ENCODE data around the gene GNAQ. TPM values are rescaled to one million over a fixed set of nuclear protein-coding genes. Genes with fewer than 3 reads are reported as not detected.

Gene GNAQ
- total RNA-seq, 1 donor from 2014 or later, result 46.9 TPM

DNA sequence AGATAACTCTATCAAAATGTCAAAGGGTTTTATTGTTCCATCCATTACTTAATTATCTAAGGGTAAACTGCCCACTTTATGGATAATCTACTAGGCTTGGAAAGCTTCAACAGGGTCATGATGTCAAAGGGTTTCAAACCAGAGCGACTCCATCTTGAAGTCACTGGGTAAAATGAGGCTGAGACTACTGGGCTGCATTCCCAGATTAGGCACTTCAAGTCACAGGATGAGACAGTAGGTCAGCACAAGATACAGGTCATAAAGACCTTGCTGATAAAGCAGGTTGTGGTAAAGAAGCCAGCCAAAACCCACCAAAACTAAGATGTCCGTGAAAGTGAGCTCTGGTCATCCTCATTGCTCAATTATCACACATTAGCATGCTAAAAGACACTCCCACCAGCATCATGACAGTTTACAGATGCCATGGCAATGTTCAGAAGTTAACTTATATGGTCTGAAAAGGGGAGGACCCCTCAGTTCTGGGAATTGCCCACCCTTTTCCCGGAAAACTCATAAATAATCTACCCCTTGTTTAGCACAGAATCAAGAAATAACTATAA lies 138.6 kb downstream of the GNAQ start:
- DNase-seq (ENCODE audit: low spot score in 2 of 2, unreplicated experiment in 2 of 2), result no peak
- Mint-ChIP-seq H3K27me3 (ENCODE audit: low read depth) (no peaks in the 10 kb centered on the region), H3K36me3 (peaks cover 11% of the 10 kb centered on the region), H3K27ac (no peak overlapping the region), H3K9me3 (no peaks in the 10 kb centered on the region), H3K4me1 (peaks cover 5% of the 10 kb centered on the region), H3K4me3 (no peak overlapping the region)
- TF ChIP-seq CTCF (IDR thresholded peaks at IDR 0.05; ENCODE audit: unreplicated experiment), result no peak

- H3K36me3 Mint-ChIP-seq, result peaks cover 11% of the 10 kb centered on the region
- no peak overlapping the region for H3K27ac Mint-ChIP-seq
- H3K9me3 Mint-ChIP-seq, result no peaks in the 10 kb centered on the region
- TF ChIP-seq CTCF (IDR thresholded peaks at IDR 0.05; ENCODE audit: unreplicated experiment), result no peak
- peaks cover 5% of the 10 kb centered on the region for H3K4me1 Mint-ChIP-seq
- no peaks in the 10 kb centered on the region for H3K27me3 Mint-ChIP-seq (ENCODE audit: low read depth)
- no peak for DNase-seq (ENCODE audit: low spot score in 2 of 2, unreplicated experiment in 2 of 2)
- no peak overlapping the region for H3K4me3 Mint-ChIP-seq
These were observed 139.4 kb downstream of the GNAQ start for GRCh38 chr9:77892171-77892570.

DNA sequence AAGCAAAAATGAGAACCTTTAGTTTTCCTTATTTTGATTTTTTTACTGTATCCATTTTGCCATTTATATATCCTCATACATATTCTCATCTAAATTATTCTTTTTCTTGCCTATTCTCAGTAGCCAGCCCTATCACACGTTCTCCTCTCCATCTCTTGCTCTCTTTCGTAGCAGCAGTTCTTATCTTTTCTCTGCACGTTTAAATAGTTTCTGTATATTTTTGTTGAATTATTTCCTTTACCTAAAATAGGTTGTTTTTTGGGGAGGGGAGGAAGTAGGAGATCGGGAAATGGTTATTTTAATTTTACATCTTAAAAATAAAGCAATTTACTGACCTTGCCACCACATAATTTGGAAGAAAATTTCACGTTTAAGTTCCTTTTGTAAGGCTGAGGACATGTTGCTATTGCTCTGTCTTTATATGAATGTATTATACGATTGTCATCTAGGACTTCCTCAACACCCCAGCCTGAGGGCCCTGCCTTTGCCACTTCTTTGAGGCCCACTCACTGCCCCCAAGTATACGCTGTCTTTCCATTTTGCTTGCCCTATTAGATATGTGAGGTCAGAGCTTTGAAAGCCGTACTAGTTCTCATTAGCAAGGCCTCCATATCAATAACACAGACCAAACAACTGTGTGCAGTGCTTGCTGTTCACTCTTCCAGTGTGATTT lies 140.3 kb downstream of the GNAQ start:
- no peak for TF ChIP-seq CTCF (IDR thresholded peaks at IDR 0.05; ENCODE audit: unreplicated experiment)
- Mint-ChIP-seq H3K27ac (no peak overlapping the region), H3K9me3 (no peaks in the 10 kb centered on the region), H3K36me3 (peaks cover 11% of the 10 kb centered on the region), H3K27me3 (ENCODE audit: low read depth) (no peaks in the 10 kb centered on the region), H3K4me1 (peaks cover 5% of the 10 kb centered on the region), H3K4me3 (no peak overlapping the region)
- no peak for DNase-seq (ENCODE audit: low spot score in 2 of 2, unreplicated experiment in 2 of 2)

DNA sequence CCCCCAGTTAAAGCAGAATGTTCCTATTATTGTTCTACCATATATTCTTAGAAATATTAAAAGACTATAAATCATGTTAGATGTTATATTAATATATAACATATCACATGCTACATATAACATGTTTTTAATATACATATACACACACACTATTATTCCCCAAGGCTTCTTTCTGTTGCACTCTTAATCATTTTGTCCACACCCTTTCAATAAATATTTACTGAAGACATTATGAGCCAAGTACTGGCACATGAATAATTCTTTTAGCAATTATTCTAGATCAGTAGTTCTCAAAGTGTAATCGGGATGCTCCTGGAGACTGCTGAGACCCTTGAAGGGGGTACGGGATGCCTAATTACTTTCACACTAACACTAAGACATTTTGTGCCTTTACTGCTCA lies 143.9 kb downstream of the GNAQ start:
- no peak for DNase-seq (ENCODE audit: low spot score in 2 of 2, unreplicated experiment in 2 of 2)
- TF ChIP-seq CTCF (IDR thresholded peaks at IDR 0.05; ENCODE audit: unreplicated experiment), result no peak

DNA sequence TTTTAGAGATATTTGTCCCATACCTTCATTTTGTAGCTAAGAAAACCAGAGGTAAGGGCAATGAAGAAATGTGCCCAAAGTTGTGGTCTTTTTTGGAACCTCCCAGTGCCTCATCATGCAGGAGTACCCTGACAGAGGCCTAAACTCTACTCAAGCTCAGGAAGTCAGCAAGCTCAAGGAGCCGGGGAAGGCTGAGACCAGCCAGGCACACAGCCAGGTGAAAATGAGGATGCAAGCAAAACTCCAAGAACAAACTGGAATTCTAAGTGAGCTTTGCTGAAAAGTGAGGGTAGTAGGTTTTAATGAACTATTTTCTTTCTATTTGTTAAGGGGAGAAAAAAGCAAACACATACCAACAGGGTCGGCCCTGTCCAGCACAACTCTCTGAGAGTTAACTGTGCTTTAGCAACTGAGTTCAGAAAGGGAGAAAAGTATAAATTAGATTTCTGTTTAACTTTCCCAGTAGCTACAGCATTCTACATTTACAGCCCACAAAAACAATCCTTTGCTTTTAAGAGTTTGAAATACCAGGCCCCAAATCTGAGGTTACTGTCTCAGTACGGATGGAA lies 146.4 kb downstream of the GNAQ start:
- no peak for TF ChIP-seq CTCF (IDR thresholded peaks at IDR 0.05; ENCODE audit: unreplicated experiment)
- Mint-ChIP-seq H3K9me3 (no peaks in the 10 kb centered on the region), H3K4me3 (no peak overlapping the region), H3K27ac (no peak overlapping the region), H3K4me1 (peaks cover 21% of the 10 kb centered on the region), H3K27me3 (ENCODE audit: low read depth) (no peaks in the 10 kb centered on the region), H3K36me3 (peaks cover 4% of the 10 kb centered on the region)
- DNase-seq (ENCODE audit: low spot score in 2 of 2, unreplicated experiment in 2 of 2), result no peak

More for the DNA sequence above, 143.9 kb downstream of the GNAQ start:
- Mint-ChIP-seq H3K36me3 (peaks cover 4% of the 10 kb centered on the region), H3K4me3 (no peak overlapping the region), H3K4me1 (peaks cover 17% of the 10 kb centered on the region), H3K27me3 (ENCODE audit: low read depth) (no peaks in the 10 kb centered on the region), H3K9me3 (no peaks in the 10 kb centered on the region), H3K27ac (no peak overlapping the region)
